ENCODE results near the gene ZNF175.
A peak's percentile ranks its signal among the peaks of the same experiment; 100 is the strongest.

The ZNF175 gene

DNA sequence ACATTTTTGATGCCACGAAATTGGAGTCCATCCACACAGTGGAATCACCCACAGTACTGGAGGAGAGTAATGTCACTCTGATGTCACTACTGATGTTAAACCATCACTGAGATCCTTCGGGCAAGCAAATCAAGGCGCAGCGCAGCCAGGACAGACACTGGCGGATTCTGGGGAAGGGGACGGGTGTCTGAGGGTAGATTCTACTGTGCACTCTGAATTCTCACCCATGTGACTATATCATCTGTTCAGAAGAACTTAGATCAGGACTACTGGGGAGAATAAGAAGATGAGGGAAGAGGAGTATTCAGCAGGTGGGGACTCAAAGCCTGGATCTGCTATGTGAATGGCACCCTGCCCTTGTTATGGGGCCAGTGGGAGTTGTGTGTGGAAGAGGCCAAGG is 27.0 kb upstream of the ZNF175 start:
- no peak overlapping the region for H3K4me3 ChIP-seq (replicated peaks in 1 of 2; ENCODE audit: low read depth in 2 of 2, low read length in 2 of 2)
- no peak for DNase-seq (ENCODE audit: low read depth in 2 of 2)
- TF ChIP-seq, protein P1, sequence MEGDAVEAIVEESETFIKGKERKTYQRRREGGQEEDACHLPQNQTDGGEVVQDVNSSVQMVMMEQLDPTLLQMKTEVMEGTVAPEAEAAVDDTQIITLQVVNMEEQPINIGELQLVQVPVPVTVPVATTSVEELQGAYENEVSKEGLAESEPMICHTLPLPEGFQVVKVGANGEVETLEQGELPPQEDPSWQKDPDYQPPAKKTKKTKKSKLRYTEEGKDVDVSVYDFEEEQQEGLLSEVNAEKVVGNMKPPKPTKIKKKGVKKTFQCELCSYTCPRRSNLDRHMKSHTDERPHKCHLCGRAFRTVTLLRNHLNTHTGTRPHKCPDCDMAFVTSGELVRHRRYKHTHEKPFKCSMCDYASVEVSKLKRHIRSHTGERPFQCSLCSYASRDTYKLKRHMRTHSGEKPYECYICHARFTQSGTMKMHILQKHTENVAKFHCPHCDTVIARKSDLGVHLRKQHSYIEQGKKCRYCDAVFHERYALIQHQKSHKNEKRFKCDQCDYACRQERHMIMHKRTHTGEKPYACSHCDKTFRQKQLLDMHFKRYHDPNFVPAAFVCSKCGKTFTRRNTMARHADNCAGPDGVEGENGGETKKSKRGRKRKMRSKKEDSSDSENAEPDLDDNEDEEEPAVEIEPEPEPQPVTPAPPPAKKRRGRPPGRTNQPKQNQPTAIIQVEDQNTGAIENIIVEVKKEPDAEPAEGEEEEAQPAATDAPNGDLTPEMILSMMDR (IDR thresholded peaks at IDR 0.05; ENCODE audit: low read depth, low read length): no peak

DNA sequence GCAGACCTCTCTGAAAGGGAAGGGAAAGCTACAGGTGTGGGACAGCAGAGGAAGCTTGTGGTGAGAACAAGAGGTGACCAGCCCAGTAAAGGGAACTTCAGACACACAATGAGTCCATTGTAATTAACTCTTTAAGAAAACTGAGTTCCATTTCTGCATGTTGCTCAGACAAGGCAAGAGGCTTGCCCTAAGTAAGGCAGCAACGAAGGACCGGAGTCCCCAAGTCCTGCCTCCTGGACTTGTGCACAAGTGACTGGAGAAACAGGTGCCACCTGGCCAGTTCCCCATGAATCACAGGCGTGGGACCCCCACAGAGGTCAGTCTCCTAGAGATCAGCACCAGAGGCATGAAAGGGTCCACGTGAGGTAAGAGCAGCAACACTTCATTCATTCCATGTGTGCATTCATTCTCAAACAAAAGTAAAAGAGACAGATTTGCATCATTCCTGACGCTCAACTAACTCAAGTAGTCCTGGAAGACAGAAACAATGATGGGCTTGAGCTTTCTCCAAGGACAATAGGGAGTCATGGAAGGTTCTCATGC is 24.9 kb upstream of the ZNF175 start:
- no peak for DNase-seq (ENCODE audit: low read depth in 2 of 2)
- no peak overlapping the region for H3K4me3 ChIP-seq (replicated peaks in 1 of 2; ENCODE audit: low read depth in 2 of 2, low read length in 2 of 2)
- TF ChIP-seq, protein P1 (IDR thresholded peaks at IDR 0.05; ENCODE audit: low read depth, low read length): no peak

- DNase-seq (ENCODE audit: low read depth in 2 of 2): peak; percentile 49 to 58
- H3K4me3 ChIP-seq (replicated peaks in 1 of 2; ENCODE audit: low read depth in 2 of 2, low read length in 2 of 2): no peak overlapping the region
Observed at GRCh38 chr19:51546650-51547396, 24.3 kb upstream of the ZNF175 start.

DNA sequence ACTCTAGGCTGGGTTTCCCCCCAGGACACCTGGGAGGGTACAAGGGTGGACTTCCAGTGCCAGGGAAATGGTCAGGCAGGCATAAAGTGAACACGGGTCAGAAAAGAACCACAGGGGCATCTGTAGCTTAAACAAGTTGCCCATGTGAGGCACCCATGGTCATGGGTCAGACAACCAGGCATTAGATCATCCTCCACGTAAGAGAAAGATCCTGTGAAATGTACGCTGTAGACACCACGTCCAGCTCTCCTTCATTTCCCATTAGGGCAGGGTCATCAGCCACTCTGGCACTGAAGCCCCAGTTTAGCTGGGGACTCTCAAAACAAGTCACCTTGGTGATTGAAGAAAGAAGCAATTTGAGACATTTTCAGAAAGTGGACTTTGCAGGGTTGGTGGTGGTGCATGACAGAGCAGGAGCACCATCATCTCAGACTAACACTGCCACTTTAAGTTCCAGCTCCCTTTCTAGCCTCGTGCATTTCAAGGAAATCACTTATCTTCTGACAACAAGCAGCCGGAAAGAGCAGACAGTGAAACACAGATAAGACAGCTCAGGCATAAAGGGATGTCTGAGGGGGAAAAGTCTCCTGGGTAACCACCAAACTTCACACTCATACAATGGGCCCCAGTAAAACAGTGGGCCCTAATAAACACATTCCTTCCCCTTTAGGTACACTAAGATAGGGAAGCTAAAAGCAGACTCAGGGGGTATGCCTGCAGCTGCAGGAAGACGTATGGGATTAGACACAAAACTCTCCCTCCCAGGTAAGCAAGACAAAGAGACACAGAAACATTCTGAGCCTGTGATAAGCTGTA is 23.5 kb upstream of the ZNF175 start:
- no peak overlapping the region for H3K4me3 ChIP-seq (replicated peaks in 1 of 2; ENCODE audit: low read depth in 2 of 2, low read length in 2 of 2)
- TF ChIP-seq, protein P1 (IDR thresholded peaks at IDR 0.05; ENCODE audit: low read depth, low read length): no peak
- peak; percentile 11 to 47 for DNase-seq (ENCODE audit: low read depth in 2 of 2)

More at GRCh38 chr19:51546650-51547396, 24.3 kb upstream of the ZNF175 start:
- TF ChIP-seq, protein P1 (IDR thresholded peaks at IDR 0.05; ENCODE audit: low read depth, low read length): no peak

GRCh38 chr19:51548213-51548651 is 22.9 kb upstream of the ZNF175 start:
- no peak overlapping the region for H3K4me3 ChIP-seq (replicated peaks in 1 of 2; ENCODE audit: low read depth in 2 of 2, low read length in 2 of 2)

DNA sequence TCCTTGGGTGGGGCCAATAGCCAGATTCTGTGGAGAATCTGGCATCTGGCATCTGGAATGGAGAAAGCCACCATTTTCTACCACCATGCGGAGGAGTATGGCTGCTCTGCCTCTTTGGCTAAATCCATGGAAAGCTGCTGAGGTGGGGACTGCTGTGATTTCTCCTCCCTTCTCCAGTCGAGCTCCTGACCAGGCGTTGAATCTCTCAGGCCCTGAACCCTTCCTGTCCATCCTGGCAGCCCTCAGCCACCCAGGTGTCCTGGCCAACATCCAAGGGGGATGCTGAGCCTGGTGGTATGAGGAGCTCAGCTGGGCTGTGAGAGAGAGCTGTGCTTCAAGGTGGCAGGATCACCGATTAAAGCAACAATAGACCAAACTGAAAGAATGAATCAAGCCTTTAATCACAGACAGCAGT is 22.2 kb upstream of the ZNF175 start:
- DNase-seq (ENCODE audit: low read depth in 2 of 2): no peak
- TF ChIP-seq, protein P1 (IDR thresholded peaks at IDR 0.05; ENCODE audit: low read depth, low read length): no peak
- H3K4me3 ChIP-seq (replicated peaks in 1 of 2; ENCODE audit: low read depth in 2 of 2, low read length in 2 of 2): no peak overlapping the region

More at GRCh38 chr19:51548213-51548651, 22.9 kb upstream of the ZNF175 start:
- TF ChIP-seq, protein P1 (IDR thresholded peaks at IDR 0.05; ENCODE audit: low read depth, low read length): no peak
- no peak for DNase-seq (ENCODE audit: low read depth in 2 of 2)

Measured in cardiac fibroblast (primary cell).